HG02973 (cell line): Measurements from ENCODE around the gene GADD45GIP1.
"Not testable (repeated sequence)": the region's sequence is repeated elsewhere in the genome, so short reads cannot be mapped to it uniquely, and the experiment has no call there.

Source experiments
- ATAC-seq: cut with Tn5 transposase; IDR thresholded peaks from one replicate; pipeline ENCODE4 v1.9.1; 2021; ENCODE audit warnings: moderate library complexity; ENCODE audit not compliant: unreplicated experiment

The GADD45GIP1 gene

DNA sequence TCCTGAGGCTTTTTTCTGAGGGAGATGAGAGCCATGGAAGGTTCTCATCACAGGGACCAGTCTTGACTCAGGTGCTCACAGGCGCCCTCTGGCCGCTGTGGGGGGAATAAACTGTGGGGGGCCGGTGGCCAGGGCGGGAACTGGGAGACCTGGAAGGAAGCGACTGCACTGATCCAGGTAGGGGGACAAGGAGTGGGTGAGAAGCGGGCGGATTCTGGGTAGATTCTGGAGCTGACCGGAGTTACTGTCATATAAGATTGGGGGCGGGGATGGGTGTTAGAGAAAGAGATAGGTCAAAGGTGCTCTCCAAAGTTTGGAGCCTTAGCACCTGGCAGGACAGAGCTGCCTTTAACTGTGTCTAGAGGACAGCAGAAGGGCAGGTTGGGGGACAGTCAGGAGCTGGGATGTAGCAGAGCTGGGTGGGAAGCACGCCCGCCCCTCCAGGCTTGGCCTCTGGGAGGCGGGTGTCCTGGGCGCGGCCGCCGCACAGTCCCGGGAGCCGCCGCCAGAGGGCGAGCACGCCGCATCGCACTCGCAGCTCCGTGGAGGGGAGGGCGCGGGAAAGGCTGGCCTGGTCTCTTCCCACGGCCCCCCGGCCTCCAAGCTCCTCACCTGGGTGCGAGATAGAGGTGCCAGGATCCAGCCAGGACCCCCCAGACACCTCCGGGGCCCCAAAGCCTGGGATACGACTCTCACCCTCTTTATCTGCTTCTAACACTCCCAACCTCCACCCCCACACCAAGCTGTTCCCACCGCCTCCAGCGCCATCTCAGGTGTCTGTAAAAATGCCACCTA, 8.2 kb upstream of the GADD45GIP1 start:
- no peak for ATAC-seq

DNA sequence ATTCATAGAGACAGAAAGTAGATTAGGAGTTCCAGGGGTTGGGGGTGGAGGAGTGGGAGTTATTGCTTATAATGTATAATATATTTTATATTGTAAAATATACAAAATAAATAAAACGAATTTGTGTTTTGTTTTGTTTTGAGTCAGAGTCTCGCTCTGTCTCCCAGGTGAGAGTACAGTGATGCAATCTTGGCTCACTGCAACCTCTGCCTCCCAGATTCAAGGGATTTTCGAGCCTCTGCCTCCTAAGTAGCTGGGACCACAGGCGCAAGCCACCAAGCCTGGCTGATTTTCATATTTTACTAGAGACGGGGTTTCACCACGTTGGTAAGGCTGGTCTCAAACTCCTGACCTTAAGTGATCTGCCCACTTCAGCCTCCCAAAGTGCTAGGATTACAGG, 2.5 kb upstream of the GADD45GIP1 start:
- no peak for ATAC-seq

- ATAC-seq: not testable (repeated sequence)
Observed at GRCh38 chr19:12957389-12957952, 448 bp upstream of the GADD45GIP1 start.

DNA sequence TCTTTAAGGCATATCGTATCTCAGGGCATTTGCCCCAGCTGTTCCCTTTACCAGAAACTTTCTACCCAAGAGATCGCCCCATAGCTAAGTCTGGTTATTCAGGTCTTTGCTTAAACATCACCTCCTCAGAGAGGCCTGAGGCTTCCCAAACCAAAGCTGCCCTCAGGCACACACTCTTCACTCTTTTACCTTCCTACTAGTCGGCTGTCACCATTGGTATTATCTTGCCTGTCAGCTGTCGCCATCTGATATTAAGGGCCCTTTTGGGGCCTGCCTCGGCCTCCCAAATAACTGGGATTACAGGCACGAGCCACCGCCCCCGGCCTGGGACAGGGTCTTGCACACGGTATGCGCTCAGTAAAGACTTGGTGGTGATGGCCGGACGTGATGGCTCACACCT, 1.0 kb downstream of the GADD45GIP1 start:
- no peak for ATAC-seq

DNA sequence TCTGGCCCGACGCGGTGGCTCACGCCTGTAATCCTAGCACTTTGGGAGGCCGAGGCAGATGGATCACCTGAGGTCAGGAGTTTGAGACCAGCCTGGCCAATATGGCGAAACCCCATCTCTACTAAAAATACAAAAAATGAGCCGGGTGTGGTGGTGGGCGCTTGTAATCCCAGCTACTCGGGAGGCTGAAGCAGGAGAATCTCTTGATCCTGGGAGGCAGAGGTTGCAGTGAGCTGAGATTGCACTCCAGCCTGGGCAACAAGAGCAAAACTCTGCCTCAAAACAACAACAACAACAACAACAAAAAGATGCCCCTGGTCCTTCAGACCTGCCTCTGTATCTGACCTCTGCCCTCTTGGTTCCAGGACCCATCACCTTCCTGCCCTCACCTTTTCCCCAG, 1.4 kb downstream of the GADD45GIP1 start:
- not testable (repeated sequence) for ATAC-seq

DNA sequence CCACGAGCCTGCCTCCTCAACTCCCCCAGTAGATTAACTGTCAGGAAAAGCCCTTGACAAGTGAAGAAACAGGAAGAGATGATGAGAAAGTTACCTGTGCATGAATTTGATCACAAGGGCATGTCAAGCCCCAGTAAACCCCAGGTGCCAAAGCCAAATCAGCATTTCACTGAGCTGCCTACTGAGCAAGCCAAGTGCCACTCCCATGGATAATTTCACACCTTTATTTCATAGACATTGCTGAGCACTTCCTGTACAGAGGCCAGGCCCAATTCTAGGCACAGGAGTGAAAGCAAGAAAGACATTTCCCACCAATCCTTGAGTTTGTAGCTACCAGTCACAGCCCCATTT, 2.4 kb downstream of the GADD45GIP1 start:
- no peak for ATAC-seq

DNA sequence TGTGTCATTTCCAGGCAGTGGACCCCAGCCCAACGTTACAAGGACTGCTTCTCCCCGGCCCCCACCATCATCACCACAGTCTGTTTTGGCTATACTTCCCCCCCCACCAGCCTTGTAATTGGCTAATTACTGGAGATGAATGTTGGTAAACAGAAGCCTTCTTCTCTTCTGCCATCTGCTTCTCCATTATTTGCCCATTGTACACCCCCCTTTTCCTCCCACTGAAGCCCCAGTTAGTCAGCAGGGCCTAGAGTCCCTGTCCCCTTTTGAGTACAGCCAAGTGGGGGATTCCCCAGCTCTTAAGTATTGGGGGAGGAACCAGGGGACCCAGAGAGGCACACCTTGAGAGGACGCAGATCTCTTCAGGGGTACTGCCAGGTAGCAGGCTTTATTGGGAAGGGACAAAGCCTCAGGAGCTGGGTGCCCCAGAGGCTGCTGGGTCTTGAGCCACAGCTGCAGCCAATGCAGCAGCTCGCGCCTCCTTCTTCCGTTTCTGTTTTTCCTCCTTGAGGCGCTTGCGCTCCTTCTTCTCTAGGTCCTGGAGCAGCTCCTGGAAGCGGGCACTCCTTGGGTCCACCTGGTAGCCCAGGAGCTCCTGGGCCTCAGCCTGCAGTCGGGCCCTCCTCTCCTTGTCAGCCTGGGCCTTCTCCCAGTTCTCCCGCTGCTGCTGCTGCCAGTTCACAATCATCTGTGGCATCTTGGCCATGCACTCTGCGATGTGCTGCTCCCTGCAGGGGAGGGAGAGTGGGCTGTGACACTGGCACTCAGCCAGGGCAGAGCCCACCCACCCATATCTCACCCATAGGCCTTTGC, 3.0 kb downstream of the GADD45GIP1 start:
- no peak for ATAC-seq

DNA sequence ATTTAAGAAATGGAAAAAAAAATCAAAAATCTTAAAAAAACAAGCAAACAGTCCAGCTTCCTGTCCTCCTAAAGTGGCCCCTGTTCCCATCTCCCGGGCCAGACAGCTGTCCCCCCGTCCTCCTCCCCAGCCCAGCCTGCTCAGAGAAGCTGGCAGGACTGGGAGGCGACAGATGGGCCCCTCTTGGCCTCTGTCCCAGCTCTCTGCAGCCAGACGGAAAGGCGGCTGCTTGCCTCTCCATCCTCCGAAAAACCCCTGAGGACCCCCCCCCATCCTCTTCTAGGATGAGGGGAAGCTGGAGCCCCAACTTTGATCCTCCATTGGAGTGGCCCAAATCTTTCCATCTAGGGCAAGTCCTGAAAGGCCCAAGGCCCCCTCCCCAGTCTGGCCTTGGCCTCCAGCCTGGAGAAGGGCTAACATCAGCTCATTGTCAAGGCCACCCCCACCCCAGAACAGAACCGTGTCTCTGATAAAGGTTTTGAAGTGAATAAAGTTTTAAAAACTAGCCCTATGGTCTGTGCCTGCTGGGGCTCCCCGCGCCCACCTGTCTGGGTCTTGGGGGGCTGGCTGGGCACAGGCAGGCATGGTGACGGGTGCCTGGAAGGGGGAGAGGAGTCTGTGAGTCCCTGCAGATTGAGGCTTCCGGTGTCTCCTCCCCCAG, 3.8 kb downstream of the GADD45GIP1 start:
- no peak for ATAC-seq

DNA sequence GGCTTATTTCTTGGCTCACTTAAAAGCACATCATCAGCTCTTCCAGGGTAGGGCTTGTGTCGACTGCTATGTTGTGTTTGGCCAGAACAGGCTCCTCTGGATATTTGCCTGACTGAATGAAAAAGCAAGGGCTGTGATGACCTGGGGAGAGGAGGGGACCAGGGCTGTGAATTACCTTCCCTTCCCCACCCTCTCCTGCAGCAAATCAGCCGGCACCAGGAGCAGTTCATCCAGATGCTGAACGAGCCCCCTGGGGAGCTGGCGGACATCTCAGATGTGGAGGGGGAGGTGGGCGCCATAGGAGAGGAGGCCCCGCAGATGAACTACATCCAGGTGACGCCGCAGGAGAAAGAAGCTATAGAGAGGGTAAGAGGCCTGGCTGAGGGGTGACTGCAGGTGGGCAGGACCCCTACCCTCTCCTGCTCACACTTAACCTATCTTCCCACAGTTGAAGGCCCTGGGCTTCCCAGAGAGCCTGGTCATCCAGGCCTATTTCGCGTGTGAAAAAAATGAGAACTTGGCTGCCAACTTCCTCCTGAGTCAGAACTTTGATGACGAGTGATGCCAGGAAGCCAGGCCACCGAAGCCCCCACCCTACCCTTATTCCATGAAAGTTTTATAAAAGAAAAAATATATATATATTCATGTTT, 4.4 kb downstream of the GADD45GIP1 start:
- no peak for ATAC-seq

GRCh38 chr19:12952050-12952449, 5.0 kb downstream of the GADD45GIP1 start:
- not testable (repeated sequence) for ATAC-seq

DNA sequence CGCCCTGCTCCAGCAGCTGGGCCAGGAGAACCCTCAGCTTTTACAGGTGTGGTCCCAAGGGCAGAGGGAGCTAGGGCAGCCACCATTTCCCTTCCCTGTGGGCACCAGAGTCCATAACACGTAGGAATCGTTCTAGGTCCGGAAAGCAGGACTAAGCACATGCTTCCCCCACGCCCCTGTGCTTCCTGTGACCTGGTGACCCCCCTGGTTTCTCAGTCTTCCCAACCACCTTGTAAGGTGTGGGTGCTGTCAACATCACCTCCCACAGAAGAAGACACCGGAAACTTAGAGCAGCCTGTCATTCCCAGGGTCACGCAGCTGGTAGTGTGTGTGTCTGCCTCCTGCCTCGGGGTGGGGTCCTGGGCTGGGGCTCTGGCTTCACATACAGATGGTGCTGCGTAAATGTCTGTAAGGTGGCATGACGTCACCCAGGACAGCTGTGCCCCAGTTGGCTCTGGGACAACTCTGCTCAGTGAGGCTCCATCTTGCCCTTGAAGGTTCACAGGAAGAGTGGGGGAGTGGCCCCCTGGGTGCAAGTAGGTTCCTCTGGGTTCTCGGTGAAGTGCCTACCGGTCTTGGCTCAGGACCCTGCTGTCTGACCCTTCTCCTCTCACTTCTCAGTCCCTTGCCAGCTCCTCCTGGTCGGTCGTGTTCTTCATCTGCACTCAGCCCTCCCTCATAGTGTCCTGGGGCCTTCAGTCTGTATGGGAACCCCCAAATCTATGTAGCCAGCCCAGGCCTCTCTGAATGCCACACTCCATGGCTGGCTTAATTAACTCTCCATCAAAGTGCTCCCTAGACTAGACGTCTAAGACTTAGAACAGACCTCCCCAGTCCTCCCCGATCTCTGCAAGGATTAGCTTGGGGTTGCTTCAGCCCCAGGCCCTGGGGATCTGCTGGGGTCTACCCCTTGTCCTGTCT, 7.4 kb downstream of the GADD45GIP1 start:
- ATAC-seq: no peak

DNA sequence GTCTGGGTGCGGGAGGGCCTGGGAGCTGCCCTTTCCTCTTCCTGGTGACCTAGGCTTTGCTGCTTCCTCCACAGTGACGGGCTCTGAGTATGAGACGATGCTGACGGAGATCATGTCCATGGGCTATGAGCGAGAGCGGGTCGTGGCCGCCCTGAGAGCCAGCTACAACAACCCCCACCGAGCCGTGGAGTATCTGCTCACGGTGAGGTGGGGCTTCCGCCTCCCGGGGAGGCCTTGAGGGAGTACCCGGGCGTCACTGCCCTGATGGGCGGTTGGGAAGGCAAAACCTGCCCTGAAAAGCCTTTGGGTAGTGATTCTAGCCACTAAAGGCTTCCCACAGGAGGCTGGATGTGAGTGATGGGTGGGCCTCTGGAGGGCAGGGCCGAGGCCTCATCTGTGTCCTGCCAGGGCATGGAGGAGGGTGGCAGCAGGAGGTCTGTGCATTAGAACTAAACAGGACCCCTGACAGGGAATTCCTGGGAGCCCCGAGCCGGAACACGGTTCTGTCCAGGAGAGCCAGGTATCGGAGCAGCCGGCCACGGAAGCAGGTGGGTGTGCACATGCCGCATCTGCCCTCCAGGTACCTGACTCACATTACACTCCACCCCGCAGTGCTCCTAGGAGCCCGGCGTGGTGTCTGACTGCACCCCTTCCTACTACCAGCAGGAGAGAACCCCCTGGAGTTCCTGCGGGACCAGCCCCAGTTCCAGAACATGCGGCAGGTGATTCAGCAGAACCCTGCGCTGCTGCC, 8.2 kb downstream of the GADD45GIP1 start:
- no peak for ATAC-seq

DNA sequence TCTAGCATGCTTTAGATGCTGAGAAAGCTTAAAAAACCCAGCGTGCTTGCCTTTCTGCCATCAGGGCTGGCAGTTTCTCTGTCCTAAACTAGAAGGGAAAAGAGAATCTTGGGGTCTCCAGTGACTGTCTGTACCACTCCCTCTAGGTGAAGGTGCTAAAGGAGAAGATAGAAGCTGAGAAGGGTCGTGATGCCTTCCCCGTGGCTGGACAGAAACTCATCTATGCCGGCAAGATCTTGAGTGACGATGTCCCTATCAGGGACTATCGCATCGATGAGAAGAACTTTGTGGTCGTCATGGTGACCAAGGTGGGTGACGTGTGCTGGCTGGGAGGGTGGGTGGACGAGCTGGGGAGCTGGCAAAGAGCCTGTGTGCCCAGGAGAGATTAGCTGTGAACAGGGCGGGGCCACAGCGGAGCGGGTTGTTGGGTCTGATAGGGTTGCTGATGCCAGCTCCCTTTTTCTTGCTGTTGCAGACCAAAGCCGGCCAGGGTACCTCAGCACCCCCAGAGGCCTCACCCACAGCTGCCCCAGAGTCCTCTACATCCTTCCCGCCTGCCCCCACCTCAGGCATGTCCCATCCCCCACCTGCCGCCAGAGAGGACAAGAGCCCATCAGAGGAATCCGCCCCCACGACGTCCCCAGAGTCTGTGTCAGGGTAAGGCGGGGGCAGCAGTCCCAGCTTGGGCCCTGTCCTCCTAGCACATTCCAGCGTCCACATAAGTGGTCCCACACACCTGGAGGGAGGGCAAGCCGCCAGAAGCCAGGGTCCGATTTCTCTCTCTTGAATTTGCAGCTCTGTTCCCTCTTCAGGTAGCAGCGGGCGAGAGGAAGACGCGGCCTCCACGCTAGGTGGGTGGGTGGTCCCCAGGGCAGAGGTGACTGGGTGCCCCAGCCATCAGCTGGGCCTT, 9.1 kb downstream of the GADD45GIP1 start:
- no peak for ATAC-seq

DNA sequence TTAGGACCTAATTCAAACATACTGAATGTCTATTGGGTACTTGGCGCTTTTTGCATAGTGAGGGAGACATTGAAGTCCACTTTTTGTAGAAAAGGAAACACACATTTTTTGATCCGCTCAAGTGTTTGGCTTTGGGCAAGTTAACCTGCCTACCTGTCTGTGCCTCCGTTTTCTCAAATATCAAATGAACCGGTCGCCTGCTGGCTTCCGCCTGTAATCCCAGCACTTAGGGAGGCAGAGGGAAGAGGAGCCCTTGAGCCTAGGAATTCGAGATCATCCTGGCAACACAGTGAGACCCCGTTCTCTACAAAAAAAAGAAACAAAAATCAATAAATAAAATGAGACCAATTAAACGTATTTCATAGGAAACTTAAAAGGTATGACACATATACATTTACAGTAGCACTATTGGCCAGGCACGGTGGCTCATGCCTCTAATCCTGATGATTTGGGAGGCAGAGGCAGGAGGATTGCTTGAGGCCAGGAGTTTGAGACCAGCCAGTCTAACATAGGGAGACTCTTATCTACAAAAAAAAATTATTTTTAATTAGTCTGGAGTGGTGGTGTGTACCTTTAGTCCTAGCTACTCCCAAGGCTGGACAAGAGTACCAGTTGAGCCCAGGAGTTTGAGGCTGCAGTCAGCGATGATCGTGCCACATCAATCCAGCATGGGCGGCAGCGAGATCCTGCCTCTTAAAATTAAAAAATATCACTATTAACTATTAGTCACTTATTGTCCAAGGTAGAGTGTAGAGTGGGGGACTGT, 10.1 kb downstream of the GADD45GIP1 start:
- ATAC-seq: no peak

GRCh38 chr19:12946092-12946721, 10.8 kb downstream of the GADD45GIP1 start:
- ATAC-seq: peak; percentile 30

DNA sequence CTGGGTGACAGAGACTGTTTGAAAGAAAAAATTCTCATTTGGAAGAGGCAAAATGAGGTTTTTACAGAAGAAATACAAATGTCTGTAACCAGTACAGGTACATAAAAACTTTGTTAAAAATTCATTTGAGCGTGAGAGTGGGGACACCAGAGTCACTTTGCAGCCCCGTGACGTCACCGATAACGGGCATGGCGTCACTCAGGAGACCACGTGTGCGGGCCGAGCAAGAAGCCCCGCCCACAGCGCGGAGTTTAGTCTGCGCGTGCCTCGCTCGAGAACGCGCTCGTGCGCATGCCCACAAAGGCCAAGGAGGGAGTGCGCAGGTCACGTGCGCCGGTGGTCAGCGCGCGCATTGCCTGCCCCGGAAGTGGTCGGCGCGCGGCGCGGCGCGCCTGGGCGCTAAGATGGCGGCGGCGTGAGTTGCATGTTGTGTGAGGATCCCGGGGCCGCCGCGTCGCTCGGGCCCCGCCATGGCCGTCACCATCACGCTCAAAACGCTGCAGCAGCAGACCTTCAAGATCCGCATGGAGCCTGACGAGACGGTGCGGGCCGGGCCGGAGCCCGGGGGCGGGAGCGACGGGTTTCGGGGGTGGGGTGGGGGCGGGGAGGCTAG, 11.4 kb downstream of the GADD45GIP1 start, which contains the start of gene RAD23A:
TSS of gene RAD23A (plus strand) at position 384 of the 613 bp plus-strand sequence. CDS start at position 471, 87 bp downstream.
- peak; percentile 66 for ATAC-seq
